NCI-H2029 (cell line): Measurements from ENCODE around the gene TMEM114.

Experiments
- DNase-seq: peaks from one replicate; lab custom pipeline; 2025; lab: John Stamatoyannopoulos, UW

Gene TMEM114

GRCh38 chr16:8611122-8611521 lies 20.8 kb upstream of the TMEM114 start:
- DNase-seq, result no peak

- DNase-seq, result no peak
Measured at GRCh38 chr16:8607214-8607613, 16.9 kb upstream of the TMEM114 start.

GRCh38 chr16:8605554-8605953 lies 15.2 kb upstream of the TMEM114 start:
- DNase-seq, result no peak

- DNase-seq, result no peak
Measured at GRCh38 chr16:8600144-8600775, 9.9 kb upstream of the TMEM114 start.

- no peak for DNase-seq
Measured at GRCh38 chr16:8596581-8596980, 6.3 kb upstream of the TMEM114 start.

GRCh38 chr16:8595783-8596182 lies 5.5 kb upstream of the TMEM114 start:
- DNase-seq, result no peak

- no peak for DNase-seq
Measured at GRCh38 chr16:8594149-8594666, 3.9 kb upstream of the TMEM114 start.

GRCh38 chr16:8591451-8591850 lies 1.1 kb upstream of the TMEM114 start:
- DNase-seq, result no peak

GRCh38 chr16:8590811-8591210 lies 500 bp upstream of the TMEM114 start:
- DNase-seq, result no peak

- DNase-seq, result no peak
Measured at GRCh38 chr16:8589057-8589899, 1.0 kb downstream of the TMEM114 start.

GRCh38 chr16:8588682-8589056 lies 1.6 kb downstream of the TMEM114 start:
- DNase-seq, result no peak

- no peak for DNase-seq
Measured at GRCh38 chr16:8587065-8587464, 3.2 kb downstream of the TMEM114 start.

- no peak for DNase-seq
Measured at GRCh38 chr16:8585857-8586256, 4.5 kb downstream of the TMEM114 start.

GRCh38 chr16:8585041-8585440 lies 5.3 kb downstream of the TMEM114 start:
- no peak for DNase-seq

- DNase-seq, result peak; percentile 55
Measured at GRCh38 chr16:8583732-8584131, 6.6 kb downstream of the TMEM114 start.

GRCh38 chr16:8583199-8583598 lies 7.1 kb downstream of the TMEM114 start:
- no peak for DNase-seq

- DNase-seq, result no peak
Measured at GRCh38 chr16:8581831-8582580, 8.3 kb downstream of the TMEM114 start.

- DNase-seq, result no peak
Measured at GRCh38 chr16:8579559-8579958, 10.8 kb downstream of the TMEM114 start.

- DNase-seq, result no peak
Measured at GRCh38 chr16:8577678-8578304, 12.5 kb downstream of the TMEM114 start.

- no peak for DNase-seq
Measured at GRCh38 chr16:8576141-8577004, 13.9 kb downstream of the TMEM114 start.

GRCh38 chr16:8575399-8575798 lies 14.9 kb downstream of the TMEM114 start:
- no peak for DNase-seq
